CD8-positive, alpha-beta memory T cell (primary cell): ENCODE data around the gene REC114. TPM values are rescaled to one million over a fixed set of nuclear protein-coding genes. Genes with fewer than 3 reads are reported as not detected.
A peak's percentile ranks its signal among the peaks of the same experiment; 100 is the strongest.
"Not testable (repeated sequence)": the region's sequence is repeated elsewhere in the genome, so short reads cannot be mapped to it uniquely, and the experiment has no call there.

Experiments
- CTCF ChIA-PET: fragments of 350-600 bp; sonication (Branson Sonifier 250); formaldehyde crosslinking; loops from one replicate; lab custom pipeline; 2021; ENCODE audit warnings: antibody characterized with exemption; lab: Charles Lee
- POLR2A ChIA-PET: fragments of 350-600 bp; sonication (Branson Sonifier 250); formaldehyde crosslinking; loops from one replicate; lab custom pipeline; 2021; ENCODE audit warnings: antibody characterized with exemption; lab: Charles Lee
- DNase-seq, 5 donors: peaks; one replicate each; pipeline versions ENCODE4 v3.0.0 to v3.0.0-alpha.2; 2020 to 2022; ENCODE audit warnings: mixed read lengths in 1 of 5
- H3K27ac ChIP-seq: one replicate; pipeline ENCODE4 v1.7.0; 2013; ENCODE audit warnings: low read depth, mild to moderate bottlenecking, low read length, moderate library complexity
- H3K27me3 ChIP-seq: 2 replicates; pipeline ENCODE4 v1.7.0; 2013; ENCODE audit warnings: low read length, mild to moderate bottlenecking; ENCODE audit not compliant: insufficient read depth, poor library complexity, severe bottlenecking
- H3K36me3 ChIP-seq: 2 replicates; pipeline ENCODE4 v1.7.0; 2013; ENCODE audit warnings: mild to moderate bottlenecking, low read length, moderate library complexity; ENCODE audit not compliant: insufficient read depth
- H3K4me1 ChIP-seq: 2 replicates; pipeline ENCODE4 v1.7.0; 2013; ENCODE audit warnings: mild to moderate bottlenecking, low read length, moderate library complexity; ENCODE audit not compliant: insufficient read depth
- H3K4me3 ChIP-seq: 2 replicates; pipeline ENCODE4 v1.7.0; 2013; ENCODE audit warnings: mild to moderate bottlenecking, low read length
- H3K9me3 ChIP-seq: 2 replicates; pipeline ENCODE4 v1.7.0; 2013; ENCODE audit warnings: mild to moderate bottlenecking, low read length
- H3K27ac Mint-ChIP-seq, 8 donors: one replicate each; pipeline ENCODE4 v1.8.0; 2020 to 2021; ENCODE audit warnings: mixed read lengths in 8 of 8, mild to moderate bottlenecking in 6 of 8, inconsistent platforms in 3 of 8, moderate library complexity in 3 of 8
- H3K27me3 Mint-ChIP-seq, 2 donors: one replicate each; pipeline ENCODE4 v1.8.0; 2020 to 2021; ENCODE audit warnings: mixed read lengths in 2 of 2, mild to moderate bottlenecking in 1 of 2, moderate library complexity in 1 of 2
- H3K36me3 Mint-ChIP-seq, 3 donors: one replicate each; pipeline ENCODE4 v1.8.0; 2020 to 2021; ENCODE audit warnings: mixed read lengths in 3 of 3, inconsistent platforms in 1 of 3, mild to moderate bottlenecking in 1 of 3
- H3K4me1 Mint-ChIP-seq, 3 donors: one replicate each; pipeline ENCODE4 v1.8.0; 2020 to 2021; ENCODE audit warnings: mixed read lengths in 3 of 3, inconsistent platforms in 1 of 3, mild to moderate bottlenecking in 1 of 3
- H3K4me3 Mint-ChIP-seq, 7 donors: one replicate each; pipeline ENCODE4 v1.8.0; 2020 to 2021; ENCODE audit warnings: mixed read lengths in 7 of 7, mild to moderate bottlenecking in 6 of 7, moderate library complexity in 4 of 7, inconsistent platforms in 2 of 7
- H3K9me3 Mint-ChIP-seq, 5 donors: one replicate each; pipeline ENCODE4 v1.8.0; 2020 to 2022; ENCODE audit warnings: mixed read lengths in 5 of 5, mild to moderate bottlenecking in 3 of 5, moderate library complexity in 2 of 5, inconsistent platforms in 1 of 5
- polyA plus RNA-seq: library from polyadenylated mRNA; unstranded; fragments of 300-500 nt; fragmentation: Illumina TruSeq; gene quantifications from one replicate; pipeline ENCODE4 v1.2.3, GENCODE V29; 2021
- total RNA-seq, 2 experiments: library from RNA; stranded (reverse); gene quantifications; one replicate each; pipeline ENCODE4 v1.2.3, GENCODE V29; 2021

REC114 gene
- total and polyA plus RNA-seq, 3 experiments from 2014 or later = not detected

GRCh38 chr15:73485372-73485771 lies 42.4 kb downstream of the REC114 start:
- Mint-ChIP-seq H3K4me1 (no peaks in the 10 kb centered on the region), H3K9me3 (peaks cover 0 to 4% (median 0%) of the 10 kb centered on the region in 5 donors), H3K27ac (no peak overlapping the region), H3K36me3 (peaks cover 0 to 4% (median 2%) of the 10 kb centered on the region in 3 donors), H3K4me3 (no peak overlapping the region), H3K27me3 (peaks cover 0 to 12% of the 10 kb centered on the region in 2 donors)
- ChIA-PET POLR2A (no interaction called here), CTCF (no interaction called here)
- no peaks in the 10 kb centered on the region for H3K4me1 ChIP-seq
- H3K27ac ChIP-seq = no peak overlapping the region
- no peaks in the 10 kb centered on the region for H3K36me3 ChIP-seq
- no peak for DNase-seq
- no peaks in the 10 kb centered on the region for H3K9me3 ChIP-seq
- no peaks in the 10 kb centered on the region for H3K27me3 ChIP-seq
- H3K4me3 ChIP-seq = no peak overlapping the region

GRCh38 chr15:73485885-73486284 lies 42.9 kb downstream of the REC114 start:
- H3K4me1 Mint-ChIP-seq, H3K4me3 Mint-ChIP-seq, DNase-seq, H3K9me3 ChIP-seq, H3K27me3 ChIP-seq, H3K36me3 ChIP-seq, H3K9me3 Mint-ChIP-seq, H3K36me3 Mint-ChIP-seq, H3K4me3 ChIP-seq, POLR2A ChIA-PET, H3K27ac ChIP-seq, H3K27ac Mint-ChIP-seq, CTCF ChIA-PET, H3K4me1 ChIP-seq: not testable (repeated sequence)
- H3K27me3 Mint-ChIP-seq = peaks cover 0 to 10% of the 10 kb centered on the region in 2 donors

GRCh38 chr15:73488698-73489097 lies 45.7 kb downstream of the REC114 start:
- ChIA-PET POLR2A (no interaction called here), CTCF (no interaction called here)
- H3K36me3 Mint-ChIP-seq = no peaks in the 10 kb centered on the region
- H3K27ac Mint-ChIP-seq = no peak overlapping the region
- H3K9me3 ChIP-seq = no peaks in the 10 kb centered on the region
- H3K4me3 ChIP-seq = no peak overlapping the region
- no peaks in the 10 kb centered on the region for H3K4me1 ChIP-seq
- H3K4me1 Mint-ChIP-seq = no peaks in the 10 kb centered on the region
- no peaks in the 10 kb centered on the region for H3K36me3 ChIP-seq
- no peak overlapping the region for H3K27ac ChIP-seq
- no peaks in the 10 kb centered on the region for H3K27me3 ChIP-seq
- no peak for DNase-seq
- H3K27me3 Mint-ChIP-seq = peaks cover 2 to 14% of the 10 kb centered on the region in 2 donors
- H3K4me3 Mint-ChIP-seq = no peak overlapping the region
- no peaks in the 10 kb centered on the region for H3K9me3 Mint-ChIP-seq

GRCh38 chr15:73493922-73494321 lies 51.0 kb downstream of the REC114 start:
- Histone ChIP-seq H3K27me3 (no peaks in the 10 kb centered on the region), H3K4me3 (no peak overlapping the region), H3K4me1 (no peaks in the 10 kb centered on the region), H3K9me3 (no peaks in the 10 kb centered on the region), H3K27ac (no peak overlapping the region), H3K36me3 (no peaks in the 10 kb centered on the region)
- ChIA-PET CTCF (no interaction called here), POLR2A (no interaction called here)
- no peak for DNase-seq
- no peak overlapping the region for H3K4me3 Mint-ChIP-seq
- H3K9me3 Mint-ChIP-seq = no peaks in the 10 kb centered on the region
- no peak overlapping the region for H3K27ac Mint-ChIP-seq
- H3K27me3 Mint-ChIP-seq = peaks cover 8 to 23% of the 10 kb centered on the region in 2 donors
- H3K36me3 Mint-ChIP-seq = no peaks in the 10 kb centered on the region
- no peaks in the 10 kb centered on the region for H3K4me1 Mint-ChIP-seq

GRCh38 chr15:73495181-73495580 lies 52.2 kb downstream of the REC114 start:
- Histone ChIP-seq H3K4me1 (no peaks in the 10 kb centered on the region), H3K27me3 (no peaks in the 10 kb centered on the region), H3K4me3 (no peak overlapping the region), H3K36me3 (no peaks in the 10 kb centered on the region), H3K27ac (no peak overlapping the region), H3K9me3 (no peaks in the 10 kb centered on the region)
- H3K36me3 Mint-ChIP-seq = no peaks in the 10 kb centered on the region
- H3K4me1 Mint-ChIP-seq = no peaks in the 10 kb centered on the region
- ChIA-PET CTCF (no interaction called here), POLR2A (no interaction called here)
- H3K27ac Mint-ChIP-seq = no peak overlapping the region
- H3K4me3 Mint-ChIP-seq = no peak overlapping the region
- peaks cover 8 to 23% of the 10 kb centered on the region in 2 donors for H3K27me3 Mint-ChIP-seq
- no peak for DNase-seq
- no peaks in the 10 kb centered on the region for H3K9me3 Mint-ChIP-seq

- Histone ChIP-seq H3K27ac (no peak overlapping the region), H3K36me3 (no peaks in the 10 kb centered on the region), H3K27me3 (no peaks in the 10 kb centered on the region), H3K9me3 (no peaks in the 10 kb centered on the region), H3K4me3 (no peak overlapping the region), H3K4me1 (no peaks in the 10 kb centered on the region)
- CTCF ChIA-PET = no interaction called here
- Mint-ChIP-seq H3K9me3 (no peaks in the 10 kb centered on the region), H3K4me3 (no peak overlapping the region), H3K4me1 (no peaks in the 10 kb centered on the region), H3K27ac (no peak overlapping the region), H3K36me3 (no peaks in the 10 kb centered on the region), H3K27me3 (peaks cover 0 to under 1% of the 10 kb centered on the region in 2 donors)
- no peak for DNase-seq
- POLR2A ChIA-PET = no interaction called here
These were observed 57.7 kb downstream of the REC114 start for GRCh38 chr15:73500696-73501095.

- H3K27ac ChIP-seq = no peak overlapping the region
- H3K4me3 ChIP-seq = no peak overlapping the region
- Mint-ChIP-seq H3K4me3 (no peak overlapping the region), H3K4me1 (no peaks in the 10 kb centered on the region), H3K9me3 (no peaks in the 10 kb centered on the region), H3K36me3 (no peaks in the 10 kb centered on the region), H3K27me3 (peaks cover 0 to 3% of the 10 kb centered on the region in 2 donors), H3K27ac (no peak overlapping the region)
- POLR2A ChIA-PET = no interaction called here
- H3K4me1 ChIP-seq = no peaks in the 10 kb centered on the region
- no peak for DNase-seq
- H3K36me3 ChIP-seq = no peaks in the 10 kb centered on the region
- CTCF ChIA-PET = no interaction called here
- H3K27me3 ChIP-seq = no peaks in the 10 kb centered on the region
- H3K9me3 ChIP-seq = no peaks in the 10 kb centered on the region
These were observed 61.9 kb downstream of the REC114 start for GRCh38 chr15:73504885-73505284.

- CTCF ChIA-PET = no interaction called here
- peaks cover 29 to 35% (median 31%) of the 10 kb centered on the region in 3 donors for H3K4me1 Mint-ChIP-seq
These were observed 72.6 kb downstream of the REC114 start for GRCh38 chr15:73515527-73515926.

More at GRCh38 chr15:73515527-73515926, 72.6 kb downstream of the REC114 start:
- Histone ChIP-seq H3K36me3 (no peaks in the 10 kb centered on the region), H3K4me3 (no peak overlapping the region), H3K27ac (no peak overlapping the region), H3K9me3 (no peaks in the 10 kb centered on the region), H3K27me3 (no peaks in the 10 kb centered on the region), H3K4me1 (peaks cover 12% of the 10 kb centered on the region)
- peaks cover 0 to 3% (median 0%) of the 10 kb centered on the region in 3 donors for H3K36me3 Mint-ChIP-seq
- peaks cover 0 to 8% (median 0%) of the 10 kb centered on the region in 5 donors for H3K9me3 Mint-ChIP-seq
- peak overlapping the region in 4 of 8 donors; percentile 14 to 66 (median 26) for H3K27ac Mint-ChIP-seq
- POLR2A ChIA-PET = no interaction called here
- H3K27me3 Mint-ChIP-seq = peaks cover 3% of the 10 kb centered on the region in 2 donors
- no peak overlapping the region for H3K4me3 Mint-ChIP-seq
- DNase-seq = no peak
